C4-2B (cell line): ENCODE measurements around the gene GH2.
A peak's percentile ranks its signal among the peaks of the same experiment; 100 is the strongest.
"Not testable (repeated sequence)": the region's sequence is repeated elsewhere in the genome, so short reads cannot be mapped to it uniquely, and the experiment has no call there.

Experiments
- H3K27ac ChIP-seq: fragments of 450-650 bp; 2 replicates; pipeline ENCODE4 v1.5.1; 2017
- CTCF ChIP-seq: fragments of 450-650 bp; conservative IDR thresholded peaks from 2 replicates; pipeline ENCODE4 v1.5.1; 2017; ENCODE audit warnings: mild to moderate bottlenecking
- ZFX ChIP-seq: fragments of 450-650 bp; IDR thresholded peaks from 2 replicates; pipeline ENCODE4 v1.6.1; 2017

GH2 gene

GRCh38 chr17:63880706-63881105 is 1.0 kb downstream of the GH2 start:
- no peak for TF ChIP-seq CTCF
- TF ChIP-seq ZFX = no peak
- H3K27ac ChIP-seq = no peak overlapping the region

- H3K27ac ChIP-seq = not testable (repeated sequence)
These were observed 3.3 kb downstream of the GH2 start for GRCh38 chr17:63878413-63878812.

GRCh38 chr17:63874693-63875092 is 7.1 kb downstream of the GH2 start:
- H3K27ac ChIP-seq = not testable (repeated sequence)

GRCh38 chr17:63874061-63874626 is 7.6 kb downstream of the GH2 start:
- TF ChIP-seq CTCF = peak; percentile 23; the same call in 1 of the 2 replicates
- H3K27ac ChIP-seq = not testable (repeated sequence)

- not testable (repeated sequence) for H3K27ac ChIP-seq
These were observed 8.2 kb downstream of the GH2 start, which contains the start of gene CSH2 for GRCh38 chr17:63873577-63873976. Gene CSH2, minus strand, starts transcription at chr17:63873677. Its CDS starts 63 bp downstream, at chr17:63873614.

GRCh38 chr17:63871646-63872365 is 9.9 kb downstream of the GH2 start:
- not testable (repeated sequence) for H3K27ac ChIP-seq

GRCh38 chr17:63870292-63870665 is 11.5 kb downstream of the GH2 start:
- not testable (repeated sequence) for H3K27ac ChIP-seq

GRCh38 chr17:63869491-63870291 is 12.1 kb downstream of the GH2 start:
- not testable (repeated sequence) for H3K27ac ChIP-seq
- TF ChIP-seq CTCF = peak; percentile 17

GRCh38 chr17:63866625-63867024 is 15.1 kb downstream of the GH2 start:
- H3K27ac ChIP-seq = not testable (repeated sequence)
- TF ChIP-seq CTCF = peak; percentile 20; the same call in 1 of the 2 replicates

- H3K27ac ChIP-seq = no peak overlapping the region
- no peak for TF ChIP-seq ZFX
- no peak for TF ChIP-seq CTCF
These were observed 22.5 kb downstream of the GH2 start for GRCh38 chr17:63859257-63859656.

GRCh38 chr17:63856425-63856824 is 25.3 kb downstream of the GH2 start:
- not testable (repeated sequence) for H3K27ac ChIP-seq
